Measurements from ENCODE around the gene ADAT1. TPM values are rescaled to one million over a fixed set of nuclear protein-coding genes. Genes with fewer than 3 reads are reported as not detected.

ADAT1 gene
- total and polyA plus RNA-seq, 2 of the 8 experiments (the other 6 are each of a cell fraction or from before 2014, with no cell fraction given), result 30.7 to 44.7 TPM

- TF ChIP-seq, protein P1, sequence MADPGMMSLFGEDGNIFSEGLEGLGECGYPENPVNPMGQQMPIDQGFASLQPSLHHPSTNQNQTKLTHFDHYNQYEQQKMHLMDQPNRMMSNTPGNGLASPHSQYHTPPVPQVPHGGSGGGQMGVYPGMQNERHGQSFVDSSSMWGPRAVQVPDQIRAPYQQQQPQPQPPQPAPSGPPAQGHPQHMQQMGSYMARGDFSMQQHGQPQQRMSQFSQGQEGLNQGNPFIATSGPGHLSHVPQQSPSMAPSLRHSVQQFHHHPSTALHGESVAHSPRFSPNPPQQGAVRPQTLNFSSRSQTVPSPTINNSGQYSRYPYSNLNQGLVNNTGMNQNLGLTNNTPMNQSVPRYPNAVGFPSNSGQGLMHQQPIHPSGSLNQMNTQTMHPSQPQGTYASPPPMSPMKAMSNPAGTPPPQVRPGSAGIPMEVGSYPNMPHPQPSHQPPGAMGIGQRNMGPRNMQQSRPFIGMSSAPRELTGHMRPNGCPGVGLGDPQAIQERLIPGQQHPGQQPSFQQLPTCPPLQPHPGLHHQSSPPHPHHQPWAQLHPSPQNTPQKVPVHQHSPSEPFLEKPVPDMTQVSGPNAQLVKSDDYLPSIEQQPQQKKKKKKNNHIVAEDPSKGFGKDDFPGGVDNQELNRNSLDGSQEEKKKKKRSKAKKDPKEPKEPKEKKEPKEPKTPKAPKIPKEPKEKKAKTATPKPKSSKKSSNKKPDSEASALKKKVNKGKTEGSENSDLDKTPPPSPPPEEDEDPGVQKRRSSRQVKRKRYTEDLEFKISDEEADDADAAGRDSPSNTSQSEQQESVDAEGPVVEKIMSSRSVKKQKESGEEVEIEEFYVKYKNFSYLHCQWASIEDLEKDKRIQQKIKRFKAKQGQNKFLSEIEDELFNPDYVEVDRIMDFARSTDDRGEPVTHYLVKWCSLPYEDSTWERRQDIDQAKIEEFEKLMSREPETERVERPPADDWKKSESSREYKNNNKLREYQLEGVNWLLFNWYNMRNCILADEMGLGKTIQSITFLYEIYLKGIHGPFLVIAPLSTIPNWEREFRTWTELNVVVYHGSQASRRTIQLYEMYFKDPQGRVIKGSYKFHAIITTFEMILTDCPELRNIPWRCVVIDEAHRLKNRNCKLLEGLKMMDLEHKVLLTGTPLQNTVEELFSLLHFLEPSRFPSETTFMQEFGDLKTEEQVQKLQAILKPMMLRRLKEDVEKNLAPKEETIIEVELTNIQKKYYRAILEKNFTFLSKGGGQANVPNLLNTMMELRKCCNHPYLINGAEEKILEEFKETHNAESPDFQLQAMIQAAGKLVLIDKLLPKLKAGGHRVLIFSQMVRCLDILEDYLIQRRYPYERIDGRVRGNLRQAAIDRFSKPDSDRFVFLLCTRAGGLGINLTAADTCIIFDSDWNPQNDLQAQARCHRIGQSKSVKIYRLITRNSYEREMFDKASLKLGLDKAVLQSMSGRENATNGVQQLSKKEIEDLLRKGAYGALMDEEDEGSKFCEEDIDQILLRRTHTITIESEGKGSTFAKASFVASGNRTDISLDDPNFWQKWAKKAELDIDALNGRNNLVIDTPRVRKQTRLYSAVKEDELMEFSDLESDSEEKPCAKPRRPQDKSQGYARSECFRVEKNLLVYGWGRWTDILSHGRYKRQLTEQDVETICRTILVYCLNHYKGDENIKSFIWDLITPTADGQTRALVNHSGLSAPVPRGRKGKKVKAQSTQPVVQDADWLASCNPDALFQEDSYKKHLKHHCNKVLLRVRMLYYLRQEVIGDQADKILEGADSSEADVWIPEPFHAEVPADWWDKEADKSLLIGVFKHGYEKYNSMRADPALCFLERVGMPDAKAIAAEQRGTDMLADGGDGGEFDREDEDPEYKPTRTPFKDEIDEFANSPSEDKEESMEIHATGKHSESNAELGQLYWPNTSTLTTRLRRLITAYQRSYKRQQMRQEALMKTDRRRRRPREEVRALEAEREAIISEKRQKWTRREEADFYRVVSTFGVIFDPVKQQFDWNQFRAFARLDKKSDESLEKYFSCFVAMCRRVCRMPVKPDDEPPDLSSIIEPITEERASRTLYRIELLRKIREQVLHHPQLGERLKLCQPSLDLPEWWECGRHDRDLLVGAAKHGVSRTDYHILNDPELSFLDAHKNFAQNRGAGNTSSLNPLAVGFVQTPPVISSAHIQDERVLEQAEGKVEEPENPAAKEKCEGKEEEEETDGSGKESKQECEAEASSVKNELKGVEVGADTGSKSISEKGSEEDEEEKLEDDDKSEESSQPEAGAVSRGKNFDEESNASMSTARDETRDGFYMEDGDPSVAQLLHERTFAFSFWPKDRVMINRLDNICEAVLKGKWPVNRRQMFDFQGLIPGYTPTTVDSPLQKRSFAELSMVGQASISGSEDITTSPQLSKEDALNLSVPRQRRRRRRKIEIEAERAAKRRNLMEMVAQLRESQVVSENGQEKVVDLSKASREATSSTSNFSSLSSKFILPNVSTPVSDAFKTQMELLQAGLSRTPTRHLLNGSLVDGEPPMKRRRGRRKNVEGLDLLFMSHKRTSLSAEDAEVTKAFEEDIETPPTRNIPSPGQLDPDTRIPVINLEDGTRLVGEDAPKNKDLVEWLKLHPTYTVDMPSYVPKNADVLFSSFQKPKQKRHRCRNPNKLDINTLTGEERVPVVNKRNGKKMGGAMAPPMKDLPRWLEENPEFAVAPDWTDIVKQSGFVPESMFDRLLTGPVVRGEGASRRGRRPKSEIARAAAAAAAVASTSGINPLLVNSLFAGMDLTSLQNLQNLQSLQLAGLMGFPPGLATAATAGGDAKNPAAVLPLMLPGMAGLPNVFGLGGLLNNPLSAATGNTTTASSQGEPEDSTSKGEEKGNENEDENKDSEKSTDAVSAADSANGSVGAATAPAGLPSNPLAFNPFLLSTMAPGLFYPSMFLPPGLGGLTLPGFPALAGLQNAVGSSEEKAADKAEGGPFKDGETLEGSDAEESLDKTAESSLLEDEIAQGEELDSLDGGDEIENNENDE (IDR thresholded peaks at IDR 0.05; ENCODE audit: insufficient replicate concordance, low read length), result no peak
- TF ChIP-seq TEAD4 (IDR thresholded peaks at IDR 0.05; ENCODE audit: low read depth, low read length), result no peak
- no peak for TF ChIP-seq TBP (IDR thresholded peaks at IDR 0.05; ENCODE audit: low read depth, low read length)
- TF ChIP-seq SAP30 (IDR thresholded peaks at IDR 0.05; ENCODE audit: insufficient read depth, insufficient replicate concordance, low read length), result no peak
- no peak for TF ChIP-seq CTBP2 (IDR thresholded peaks at IDR 0.05; ENCODE audit: borderline replicate concordance, insufficient read depth, insufficient read length, low read length)
- no peak for TF ChIP-seq ZNF274 (IDR thresholded peaks at IDR 0.05; ENCODE audit: borderline replicate concordance, extremely low read depth, low read length)
- no peak for TF ChIP-seq SP1 (IDR thresholded peaks at IDR 0.05; ENCODE audit: low read depth, low read length)
- no peak for TF ChIP-seq RXRA (IDR thresholded peaks at IDR 0.05; ENCODE audit: insufficient read depth, low read depth, low read length)
- TF ChIP-seq TCF12 (IDR thresholded peaks at IDR 0.05; ENCODE audit: low read depth, low read length), result no peak
Observed at GRCh38 chr16:75567911-75568310, 55.2 kb downstream of the ADAT1 start (continued).

All from H1 (cell line).